ENCODE measurements around the gene TMEM107. TPM values are rescaled to one million over a fixed set of nuclear protein-coding genes. Genes with fewer than 3 reads are reported as not detected.

Gene TMEM107
- total RNA-seq, 4 donors from 2014 or later = 12.7 to 21.7 (median 15.5) TPM

DNA sequence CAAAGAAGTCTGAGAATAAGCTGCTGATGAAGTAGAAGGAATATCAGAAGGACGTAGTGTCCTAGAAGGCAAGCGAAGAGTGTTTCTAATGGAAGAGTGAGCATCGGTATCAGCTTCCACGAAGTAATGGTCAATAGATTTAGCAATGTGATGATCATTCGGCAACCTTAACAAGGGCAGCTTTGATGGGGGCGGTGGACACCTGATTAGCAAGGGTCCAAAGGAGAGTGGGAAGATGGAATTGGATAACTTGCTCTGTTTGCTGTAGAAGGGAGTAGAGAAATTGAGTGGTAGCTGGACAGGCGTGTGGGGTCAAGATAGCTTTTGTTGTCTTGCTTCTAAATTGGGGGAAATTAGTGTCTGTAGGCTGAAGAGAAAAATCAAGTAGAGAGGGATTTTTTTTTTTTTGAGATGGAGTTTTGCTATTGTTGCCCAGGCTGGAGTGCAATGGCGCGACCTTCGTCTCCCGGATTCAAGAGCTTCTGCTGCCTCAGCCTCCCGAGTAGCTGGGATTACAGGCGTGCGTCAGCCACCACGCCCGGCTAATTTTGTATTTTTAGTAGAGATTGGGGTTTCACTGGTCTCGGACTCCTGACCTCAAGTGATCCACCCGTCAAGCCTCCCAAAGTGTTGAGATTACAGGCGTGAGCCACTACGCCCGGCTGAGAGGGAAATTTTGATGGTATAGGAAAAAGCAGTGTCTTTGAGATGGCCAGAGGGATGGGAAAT is 38.4 kb downstream of the TMEM107 start:
- Histone ChIP-seq H3K27ac (peak overlapping the region; percentile 68 to 94 (median 93)), H3K9me3 (no peaks in the 10 kb centered on the region), H3K36me3 (peaks cover 29 to 34% (median 33%) of the 10 kb centered on the region in 3 donors), H3K4me3 (peak overlapping the region in 3 of 4 donors; percentile 2 to 56 (median 35)), H3K4me1 (peaks cover 7 to 53% (median 23%) of the 10 kb centered on the region in 3 donors), H3K27me3 (no peaks in the 10 kb centered on the region)
- DNase-seq = no peak
- intact Hi-C loops (cut with DNase I) = no loop called here
- TF ChIP-seq, protein P1, sequence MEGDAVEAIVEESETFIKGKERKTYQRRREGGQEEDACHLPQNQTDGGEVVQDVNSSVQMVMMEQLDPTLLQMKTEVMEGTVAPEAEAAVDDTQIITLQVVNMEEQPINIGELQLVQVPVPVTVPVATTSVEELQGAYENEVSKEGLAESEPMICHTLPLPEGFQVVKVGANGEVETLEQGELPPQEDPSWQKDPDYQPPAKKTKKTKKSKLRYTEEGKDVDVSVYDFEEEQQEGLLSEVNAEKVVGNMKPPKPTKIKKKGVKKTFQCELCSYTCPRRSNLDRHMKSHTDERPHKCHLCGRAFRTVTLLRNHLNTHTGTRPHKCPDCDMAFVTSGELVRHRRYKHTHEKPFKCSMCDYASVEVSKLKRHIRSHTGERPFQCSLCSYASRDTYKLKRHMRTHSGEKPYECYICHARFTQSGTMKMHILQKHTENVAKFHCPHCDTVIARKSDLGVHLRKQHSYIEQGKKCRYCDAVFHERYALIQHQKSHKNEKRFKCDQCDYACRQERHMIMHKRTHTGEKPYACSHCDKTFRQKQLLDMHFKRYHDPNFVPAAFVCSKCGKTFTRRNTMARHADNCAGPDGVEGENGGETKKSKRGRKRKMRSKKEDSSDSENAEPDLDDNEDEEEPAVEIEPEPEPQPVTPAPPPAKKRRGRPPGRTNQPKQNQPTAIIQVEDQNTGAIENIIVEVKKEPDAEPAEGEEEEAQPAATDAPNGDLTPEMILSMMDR (IDR thresholded peaks at IDR 0.05) = no peak
- no peak for TF ChIP-seq POLR2A (IDR thresholded peaks at IDR 0.05)
- 27 to 40% methylated on average over 19 to 21 of the region's 21 CpGs for WGBS, 2 donors

DNA sequence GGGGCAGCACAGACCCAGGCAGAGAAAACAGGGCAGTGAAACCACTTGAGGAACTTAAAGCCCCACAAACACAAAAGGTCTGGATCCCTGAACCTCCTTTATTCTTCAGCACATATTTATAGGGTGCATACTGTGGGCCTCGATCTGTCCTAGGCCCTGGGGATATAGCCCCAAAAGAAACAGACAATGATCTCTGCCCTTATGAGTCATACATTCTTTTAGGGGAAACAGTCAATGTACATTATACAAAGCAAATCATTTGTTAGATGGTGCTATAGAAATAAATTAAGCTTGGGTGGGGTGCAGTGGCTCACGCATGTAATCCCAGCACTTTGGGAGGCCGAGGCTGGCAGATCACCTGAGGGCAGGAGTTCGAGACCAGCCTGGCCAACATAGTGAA is 42.2 kb downstream of the TMEM107 start:
- Histone ChIP-seq H3K27ac (no peak overlapping the region), H3K27me3 (peaks cover 0 to 17% (median 0%) of the 10 kb centered on the region in 4 donors), H3K4me1 (peaks cover 7 to 16% (median 9%) of the 10 kb centered on the region in 3 donors), H3K4me3 (no peak overlapping the region), H3K9me3 (no peaks in the 10 kb centered on the region), H3K36me3 (no peaks in the 10 kb centered on the region)
- WGBS, 2 donors = 43 to 68% methylated on average over 4 of the region's 4 CpGs
- DNase-seq = no peak
- TF ChIP-seq, protein P1 (IDR thresholded peaks at IDR 0.05) = no peak
- no peak for TF ChIP-seq POLR2A (IDR thresholded peaks at IDR 0.05)
- intact Hi-C loops (cut with DNase I) = no loop called here

DNA sequence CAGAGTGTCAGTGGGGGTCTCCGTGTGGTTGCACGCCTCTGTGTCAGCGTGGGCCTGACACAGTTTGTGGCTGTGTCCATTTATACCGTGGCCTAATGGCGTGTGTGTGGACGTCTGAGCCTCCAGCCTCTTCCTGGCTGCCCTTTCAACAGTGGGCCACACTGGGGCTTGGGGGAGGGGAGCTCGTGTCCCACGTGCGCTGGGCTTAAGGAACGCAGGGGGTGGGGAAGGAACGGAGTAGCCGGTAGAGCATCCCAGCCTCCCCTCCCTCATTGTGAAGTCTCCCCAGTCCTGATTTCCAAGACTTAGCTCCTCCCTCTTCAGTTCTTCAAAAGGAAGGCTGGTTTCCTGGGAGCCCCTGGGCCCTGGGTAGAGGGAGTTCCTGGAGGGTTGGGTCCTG is 42.8 kb downstream of the TMEM107 start:
- peaks cover 7 to 11% (median 9%) of the 10 kb centered on the region in 3 donors for H3K4me1 ChIP-seq
- H3K9me3 ChIP-seq = no peaks in the 10 kb centered on the region
- no peak overlapping the region for H3K27ac ChIP-seq
- intact Hi-C loops (cut with DNase I) = no loop called here
- no peak overlapping the region for H3K4me3 ChIP-seq
- no peaks in the 10 kb centered on the region for H3K36me3 ChIP-seq
- TF ChIP-seq, protein P1 (IDR thresholded peaks at IDR 0.05) = no peak
- TF ChIP-seq POLR2A (IDR thresholded peaks at IDR 0.05) = no peak
- H3K27me3 ChIP-seq = peaks cover 0 to 23% (median 0%) of the 10 kb centered on the region in 4 donors
- DNase-seq = no peak
- 45 to 96% methylated on average over 3 to 5 of the region's 12 CpGs for WGBS, 2 donors

DNA sequence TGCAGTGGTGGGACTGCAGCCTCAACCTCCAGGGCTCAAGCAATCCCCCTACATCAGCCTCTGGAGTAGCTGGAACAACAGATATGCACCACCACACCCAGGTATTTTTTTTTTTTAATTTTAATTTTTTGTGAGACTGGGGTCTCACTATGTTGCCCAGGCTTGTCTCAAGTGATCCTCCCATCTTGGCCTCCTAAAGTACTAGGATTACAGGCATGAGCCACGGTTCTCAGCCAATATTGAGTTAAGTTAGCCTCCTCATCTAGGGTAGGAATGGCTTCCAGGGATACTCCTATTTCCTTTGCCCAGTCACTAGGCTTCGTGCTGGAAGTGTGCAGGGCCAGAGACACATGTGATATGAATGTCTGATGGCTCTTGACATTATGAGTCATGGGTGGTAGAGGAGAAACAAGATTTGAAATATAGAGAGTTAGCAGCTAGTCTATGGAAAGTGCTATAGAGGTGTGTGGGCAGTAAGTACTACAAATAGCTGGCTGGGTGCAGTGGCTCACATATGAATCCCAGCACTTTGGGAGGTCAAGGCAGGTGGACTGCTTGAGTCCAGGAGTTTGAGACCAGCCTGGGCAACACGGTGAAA is 44.2 kb downstream of the TMEM107 start:
- Histone ChIP-seq H3K36me3 (no peaks in the 10 kb centered on the region), H3K4me3 (no peak overlapping the region), H3K4me1 (peaks cover 0 to 8% (median 0%) of the 10 kb centered on the region in 3 donors), H3K27ac (no peak overlapping the region), H3K9me3 (no peaks in the 10 kb centered on the region), H3K27me3 (peaks cover 0 to 35% (median 0%) of the 10 kb centered on the region in 4 donors)
- DNase-seq = no peak
- intact Hi-C loops (cut with DNase I) = no loop called here
- 46 to 57% methylated on average over 3 of the region's 3 CpGs for WGBS, 2 donors
- TF ChIP-seq POLR2A (IDR thresholded peaks at IDR 0.05) = no peak
- TF ChIP-seq, protein P1 (IDR thresholded peaks at IDR 0.05) = no peak

DNA sequence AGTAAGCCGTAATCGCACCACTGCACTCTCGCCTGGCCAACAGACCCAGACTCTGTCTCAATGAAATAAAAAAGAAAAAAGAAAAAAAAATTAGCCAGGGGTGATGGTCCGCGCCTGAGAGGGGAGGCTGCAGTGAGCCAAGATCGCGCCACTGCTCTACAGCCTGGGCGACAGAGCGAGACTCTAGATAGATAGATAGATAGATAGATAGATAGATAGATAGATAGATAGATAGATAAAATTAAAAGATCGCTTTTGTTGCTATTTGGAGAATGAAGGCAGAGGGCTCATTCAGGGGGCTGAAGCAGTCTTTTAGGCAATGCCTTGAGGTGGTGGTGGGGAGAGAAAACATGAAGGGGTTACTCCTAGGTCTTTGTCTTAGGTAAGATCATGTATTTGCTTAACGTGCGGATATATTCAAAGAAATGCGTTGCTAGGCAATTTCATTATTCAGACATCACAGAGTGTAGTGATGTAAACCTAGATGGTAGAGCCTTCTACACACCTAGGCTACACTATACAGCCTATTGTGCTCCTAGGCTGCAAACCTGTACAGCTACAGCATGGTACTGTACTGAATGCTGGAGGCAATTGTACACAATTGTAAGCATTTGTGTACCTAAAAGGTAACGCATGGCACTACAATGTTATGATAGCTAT is 47.9 kb downstream of the TMEM107 start:
- no peak for DNase-seq
- peaks cover 22 to 45% (median 32%) of the 10 kb centered on the region in 3 donors for H3K4me1 ChIP-seq
- intact Hi-C loops (cut with DNase I) = no loop called here
- TF ChIP-seq, protein P1 (IDR thresholded peaks at IDR 0.05) = no peak
- TF ChIP-seq POLR2A (IDR thresholded peaks at IDR 0.05) = no peak
- H3K36me3 ChIP-seq = no peaks in the 10 kb centered on the region
- no peak overlapping the region for H3K4me3 ChIP-seq
- no peak overlapping the region for H3K27ac ChIP-seq
- 67 to 76% methylated on average over 14 of the region's 14 CpGs for WGBS, 2 donors
- H3K27me3 ChIP-seq = peaks cover 0 to 59% (median 2%) of the 10 kb centered on the region in 4 donors
- H3K9me3 ChIP-seq = no peaks in the 10 kb centered on the region

Measured in esophagus squamous epithelium (tissue), 5 donors.